HUES64 (cell line): Measurements from ENCODE around the gene THBS3. TPM values are rescaled to one million over a fixed set of nuclear protein-coding genes. Genes with fewer than 3 reads are reported as not detected.

ENCODE experiments used
- H3K27ac ChIP-seq: 2 replicates; pipeline ENCODE4 v1.7.0; 2013; ENCODE audit warnings: low read depth, low read length, inconsistent platforms
- H3K27me3 ChIP-seq: 2 replicates; pipeline ENCODE4 v1.6.1; 2013; ENCODE audit warnings: mild to moderate bottlenecking, low read length; ENCODE audit not compliant: insufficient read depth
- H3K36me3 ChIP-seq: 2 replicates; pipeline ENCODE4 v1.6.1; 2013; ENCODE audit warnings: mild to moderate bottlenecking, low read length; ENCODE audit not compliant: insufficient read depth
- H3K4me1 ChIP-seq: 2 replicates; pipeline ENCODE4 v1.6.1; 2013; ENCODE audit warnings: mild to moderate bottlenecking, low read length, moderate library complexity; ENCODE audit not compliant: insufficient read depth
- H3K4me3 ChIP-seq: 2 replicates; pipeline ENCODE4 v1.5.1; 2013; ENCODE audit warnings: mild to moderate bottlenecking, low read length, moderate library complexity
- H3K9ac ChIP-seq: 2 replicates; pipeline ENCODE4 v1.6.1; 2013; ENCODE audit warnings: mild to moderate bottlenecking, low read depth, low read length
- H3K9me3 ChIP-seq: 2 replicates; pipeline ENCODE4 v1.6.1; 2013; ENCODE audit warnings: low read depth, low read length; ENCODE audit not compliant: insufficient read depth
- WGBS: fragments of 150-250, 120-280 bp; methylation state at CpG from one replicate; pipeline ENCODE4 v1.1.7; 2013; ENCODE audit warnings: missing lambda C conversion rate; 5-methylcytosine and 5-hydroxymethylcytosine counted together
- polyA plus RNA-seq, 2 experiments: library from polyadenylated mRNA; stranded (reverse); fragments of 50-300 nt; gene quantifications; one replicate each; pipeline ENCODE4 v1.2.3, GENCODE V29; 2013

THBS3 gene
- polyA plus RNA-seq (2013, experiment 1 of 2): 5.9 TPM
- polyA plus RNA-seq (2013, experiment 2 of 2): 10.0 TPM

DNA sequence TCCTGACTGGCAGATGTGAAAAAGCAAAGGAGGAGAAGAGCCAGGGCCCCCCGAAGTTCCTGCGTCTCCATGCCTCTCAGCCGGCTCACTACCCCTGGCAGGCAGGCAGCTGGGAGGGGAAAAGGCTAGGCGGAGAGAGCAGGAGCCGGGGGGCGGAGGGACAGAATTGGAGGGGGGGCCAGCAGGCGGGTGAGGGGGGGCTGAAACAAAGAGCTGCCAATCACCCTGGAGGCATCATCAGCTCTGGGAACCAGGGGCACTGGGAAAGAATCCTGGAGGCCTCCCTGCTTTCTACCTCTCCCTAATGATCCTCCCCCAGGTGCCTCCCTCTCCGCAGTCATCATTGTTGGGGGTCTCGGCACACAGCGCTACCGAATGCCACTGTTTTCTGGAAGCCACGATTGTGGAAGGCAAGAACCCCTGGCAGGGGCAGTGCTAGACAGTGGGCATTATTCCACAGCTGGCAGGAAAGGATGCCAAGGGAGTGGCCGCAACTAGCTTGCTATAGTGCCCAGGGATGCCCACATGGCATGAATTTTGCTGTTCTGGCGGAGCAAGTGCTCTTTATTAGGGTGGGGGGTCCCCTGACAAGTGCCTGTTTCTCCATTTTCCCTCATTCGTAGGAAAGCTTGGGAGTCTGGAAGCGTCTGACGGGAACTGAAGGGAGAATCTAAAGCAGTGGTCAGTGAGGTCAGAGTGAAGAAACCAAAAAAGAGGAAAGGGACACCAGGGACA is at the start of gene THBS3:
THBS3 (minus strand) TSS at position 92 of the 735 bp plus-strand sequence; CDS start at position 71, 21 bp downstream.
- Histone ChIP-seq H3K9ac (peak within 1 kb of the TSS; percentile 97), H3K9me3 (no peaks in the 10 kb centered on the region), H3K4me3 (peak within 1 kb of the TSS; percentile 99), H3K36me3 (peaks cover 21% of the 10 kb centered on the region), H3K27me3 (no peaks in the 10 kb centered on the region), H3K27ac (peak within 1 kb of the TSS; percentile 99), H3K4me1 (peaks cover 18% of the 10 kb centered on the region; the same call in 1 of the 2 replicates)
- 6% methylated on average over 17 of the region's 17 CpGs for WGBS

DNA sequence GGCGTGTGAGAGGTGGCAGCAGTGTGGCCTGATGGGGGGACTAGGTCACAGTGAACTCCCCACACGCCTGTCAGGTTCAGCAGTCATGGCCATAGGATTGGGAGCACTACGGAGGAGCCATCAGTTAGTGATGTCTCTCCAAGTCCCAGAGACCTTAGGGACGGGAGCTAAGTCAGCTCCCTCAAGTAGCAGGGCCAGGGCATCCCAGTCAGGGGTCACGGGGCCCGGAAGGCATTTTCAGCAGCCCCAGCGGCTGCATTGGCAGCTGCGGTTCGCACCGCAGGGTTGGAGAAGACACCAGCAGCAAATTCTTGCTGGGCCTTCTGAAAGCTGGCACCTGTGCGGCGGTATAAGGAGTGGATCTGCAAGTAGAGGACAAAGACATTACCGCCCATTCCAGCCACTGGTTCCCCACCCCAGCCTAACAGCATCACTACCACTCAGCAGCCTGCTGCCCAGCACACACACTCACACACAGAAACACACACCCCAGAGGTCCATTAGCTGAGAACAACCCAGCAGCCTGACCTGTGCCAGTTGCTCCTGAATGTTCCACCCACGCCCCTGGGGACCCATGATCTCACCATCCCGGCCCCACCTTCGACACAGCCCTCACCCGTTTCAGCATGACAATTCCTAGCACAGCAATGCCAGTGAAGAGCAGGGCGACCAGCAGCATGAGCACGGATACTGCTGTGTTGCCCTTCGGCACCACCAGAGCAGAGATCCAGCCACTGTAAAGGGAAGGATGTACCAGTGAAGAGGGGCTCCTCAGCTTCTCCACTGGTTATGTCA is 48.6 kb upstream of the THBS3 start:
- Histone ChIP-seq H3K4me3 (peak overlapping the region; percentile 79), H3K9ac (peak overlapping the region; percentile 61; the same call in 1 of the 2 replicates), H3K4me1 (peaks cover 14% of the 10 kb centered on the region; the same call in 1 of the 2 replicates), H3K27ac (no peak overlapping the region), H3K27me3 (no peaks in the 10 kb centered on the region), H3K9me3 (no peaks in the 10 kb centered on the region), H3K36me3 (peaks cover 24% of the 10 kb centered on the region)
- WGBS: 87% methylated on average over 20 of the region's 20 CpGs

DNA sequence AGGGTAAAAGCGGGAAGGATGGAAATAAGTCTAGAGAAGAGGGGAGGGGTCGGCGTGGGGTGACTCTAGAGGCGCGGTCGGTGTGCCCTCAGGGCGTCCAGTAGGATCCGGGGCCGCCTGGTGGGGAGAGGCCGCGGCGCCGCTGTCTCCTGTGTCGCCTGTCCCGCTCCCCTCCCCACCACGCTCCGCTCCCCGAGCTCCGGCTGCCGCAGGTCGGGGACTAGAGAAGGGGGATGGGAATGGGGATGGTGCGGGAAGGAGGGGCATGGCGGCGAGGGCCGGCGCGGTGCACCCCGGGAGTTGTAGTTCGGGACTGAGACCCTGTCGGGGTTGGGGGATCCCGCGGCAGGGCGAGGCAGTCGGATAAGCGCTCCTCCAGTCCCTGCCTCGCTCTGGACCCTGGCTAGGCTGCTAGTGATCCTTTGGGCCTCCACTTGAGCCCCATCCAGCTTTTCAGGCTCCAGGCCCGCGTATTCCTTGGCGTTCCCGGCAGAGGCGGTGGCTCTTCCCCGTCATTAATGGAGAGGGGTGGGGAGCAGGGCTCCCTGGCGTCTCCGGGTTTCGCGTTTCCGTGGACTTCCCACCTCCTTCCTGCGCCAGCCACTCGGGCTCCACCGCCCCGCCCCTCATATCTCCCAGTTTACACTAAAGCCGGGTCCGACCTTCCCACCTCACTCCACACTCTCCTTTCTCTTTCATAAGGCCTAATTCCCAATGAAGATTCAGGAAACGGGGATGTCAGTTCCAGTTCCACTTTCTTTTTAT is 47.7 kb upstream of the THBS3 start, which contains the start of gene ENTREP3:
ENTREP3 (minus strand) TSS at position 241 of the 765 bp plus-strand sequence. CDS start 606 bp downstream, outside the sequence.
- WGBS: 3% methylated on average over 45 of the region's 54 CpGs
- peak within 1 kb of the TSS; percentile 61 for H3K9ac ChIP-seq
- peak within 1 kb of the TSS; percentile 79 for H3K4me3 ChIP-seq
- no peaks in the 10 kb centered on the region for H3K9me3 ChIP-seq
- peaks cover 12% of the 10 kb centered on the region; the same call in 1 of the 2 replicates for H3K4me1 ChIP-seq
- no peak within 1 kb of the TSS for H3K27ac ChIP-seq
- no peaks in the 10 kb centered on the region for H3K27me3 ChIP-seq
- peaks cover 24% of the 10 kb centered on the region for H3K36me3 ChIP-seq

DNA sequence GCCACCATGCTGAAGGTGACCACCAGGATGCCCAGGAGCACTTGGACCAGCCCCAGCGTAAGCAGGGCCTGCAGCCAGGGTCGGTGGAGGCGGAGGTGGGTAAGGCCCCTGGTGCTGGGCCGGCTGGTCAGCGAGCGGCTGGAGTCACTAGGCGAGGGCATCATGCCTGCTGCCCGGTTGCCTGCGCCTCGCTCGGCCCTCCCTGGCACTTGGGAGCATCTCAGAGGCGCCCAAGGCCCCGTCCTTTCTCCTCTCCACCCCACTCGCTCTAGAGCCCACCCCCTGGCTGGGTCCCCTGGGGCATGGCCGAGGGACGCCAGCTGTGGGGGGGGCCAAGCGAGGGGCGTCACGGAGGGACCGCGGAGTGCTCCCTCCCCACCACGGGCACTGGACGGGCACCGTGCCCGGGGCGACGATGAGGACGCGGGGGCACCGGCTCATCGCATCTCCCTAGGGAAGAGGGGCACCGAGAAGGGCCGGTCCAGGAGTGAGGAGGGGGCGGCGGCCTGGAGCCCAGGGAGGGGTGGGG is 47.1 kb upstream of the THBS3 start:
- H3K36me3 ChIP-seq: peaks cover 21% of the 10 kb centered on the region
- peak overlapping the region; percentile 79 for H3K4me3 ChIP-seq
- peak overlapping the region; percentile 23 for H3K9ac ChIP-seq
- peaks cover 12% of the 10 kb centered on the region; the same call in 1 of the 2 replicates for H3K4me1 ChIP-seq
- no peaks in the 10 kb centered on the region for H3K9me3 ChIP-seq
- H3K27me3 ChIP-seq: no peaks in the 10 kb centered on the region
- no peak overlapping the region for H3K27ac ChIP-seq
- 11% methylated on average over 35 of the region's 35 CpGs for WGBS

DNA sequence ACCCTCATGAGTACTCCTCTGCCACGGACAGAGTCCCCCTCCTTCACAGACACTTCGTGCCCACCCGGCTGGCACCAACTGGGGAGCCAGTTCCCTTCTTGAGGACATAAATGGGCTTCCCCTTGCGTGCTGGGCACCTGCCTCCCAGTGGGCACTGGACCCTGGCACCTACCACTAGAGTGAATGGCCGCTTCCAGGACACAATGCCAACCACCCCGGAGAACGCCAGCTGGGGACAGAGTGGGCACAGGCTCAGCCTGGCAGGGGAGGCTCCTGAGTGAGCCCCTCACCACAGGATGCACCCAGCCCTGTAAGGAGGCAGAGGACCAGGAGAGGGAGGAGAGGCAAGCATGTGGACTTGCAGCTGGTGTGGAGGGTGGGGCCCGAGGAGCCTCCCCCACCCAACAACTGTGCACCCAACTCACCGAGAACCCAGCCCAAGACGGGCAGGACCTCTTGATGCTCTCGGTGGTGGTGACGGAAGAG is 46.6 kb upstream of the THBS3 start:
- Histone ChIP-seq H3K36me3 (peaks cover 17% of the 10 kb centered on the region), H3K9me3 (no peaks in the 10 kb centered on the region), H3K4me3 (peak overlapping the region; percentile 79), H3K27me3 (no peaks in the 10 kb centered on the region), H3K9ac (0 out of 2 replicates have a peak overlapping the region, but pooled peaks have one; percentile 23), H3K4me1 (peaks cover 12% of the 10 kb centered on the region; the same call in 1 of the 2 replicates), H3K27ac (no peak overlapping the region)
- WGBS: 76% methylated on average over 11 of the region's 12 CpGs

DNA sequence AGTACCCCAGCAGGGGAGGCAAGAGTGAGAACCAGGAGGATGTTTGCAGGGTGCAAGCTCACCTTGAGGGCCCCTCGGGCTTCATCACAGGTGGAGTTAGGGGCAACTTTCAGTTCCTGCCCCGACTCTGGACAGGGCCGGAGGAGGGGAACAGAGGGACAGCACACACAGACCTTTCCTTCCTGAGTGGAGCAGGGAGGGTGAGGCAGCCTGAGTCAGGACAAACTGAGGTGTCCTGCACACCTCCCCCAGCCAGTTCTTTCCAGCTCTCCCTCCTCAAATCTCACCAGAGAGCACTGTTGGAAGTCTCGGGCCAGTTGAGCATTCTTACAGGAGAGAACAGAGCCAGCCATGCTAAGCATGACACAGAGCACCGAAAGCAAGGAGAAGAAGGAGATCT is 46.1 kb upstream of the THBS3 start:
- peak overlapping the region; percentile 79 for H3K4me3 ChIP-seq
- H3K27ac ChIP-seq: no peak overlapping the region
- no peak overlapping the region for H3K9ac ChIP-seq
- WGBS: 85% methylated on average over 5 of the region's 5 CpGs
- no peaks in the 10 kb centered on the region for H3K9me3 ChIP-seq
- peaks cover 12% of the 10 kb centered on the region; the same call in 1 of the 2 replicates for H3K4me1 ChIP-seq
- peaks cover 18% of the 10 kb centered on the region for H3K36me3 ChIP-seq
- H3K27me3 ChIP-seq: no peaks in the 10 kb centered on the region

DNA sequence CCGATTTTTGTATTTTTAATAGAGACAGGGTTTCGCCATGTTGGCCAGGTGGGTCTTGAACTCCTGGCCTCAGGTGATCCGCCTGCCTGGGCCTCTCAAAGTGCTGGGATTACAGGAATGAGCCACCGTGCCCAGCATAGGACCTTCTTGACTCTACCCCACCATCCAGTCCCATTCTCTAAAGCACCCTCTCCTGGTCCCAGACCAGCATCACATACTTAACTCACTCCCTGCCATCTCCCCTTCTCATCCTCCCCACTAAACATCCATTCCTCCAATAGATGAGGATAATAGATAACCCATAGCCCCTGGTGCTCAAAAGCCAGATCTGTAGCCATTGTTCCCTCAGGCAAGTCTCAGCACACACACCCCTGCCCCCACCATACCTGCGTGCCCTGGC is 45.5 kb upstream of the THBS3 start:
- Histone ChIP-seq H3K9ac (no peak overlapping the region), H3K36me3 (peaks cover 17% of the 10 kb centered on the region), H3K27me3 (no peaks in the 10 kb centered on the region), H3K9me3 (no peaks in the 10 kb centered on the region), H3K4me3 (no peak overlapping the region), H3K27ac (no peak overlapping the region), H3K4me1 (peaks cover 12% of the 10 kb centered on the region; the same call in 1 of the 2 replicates)
- WGBS: 88% methylated on average over 5 of the region's 5 CpGs

DNA sequence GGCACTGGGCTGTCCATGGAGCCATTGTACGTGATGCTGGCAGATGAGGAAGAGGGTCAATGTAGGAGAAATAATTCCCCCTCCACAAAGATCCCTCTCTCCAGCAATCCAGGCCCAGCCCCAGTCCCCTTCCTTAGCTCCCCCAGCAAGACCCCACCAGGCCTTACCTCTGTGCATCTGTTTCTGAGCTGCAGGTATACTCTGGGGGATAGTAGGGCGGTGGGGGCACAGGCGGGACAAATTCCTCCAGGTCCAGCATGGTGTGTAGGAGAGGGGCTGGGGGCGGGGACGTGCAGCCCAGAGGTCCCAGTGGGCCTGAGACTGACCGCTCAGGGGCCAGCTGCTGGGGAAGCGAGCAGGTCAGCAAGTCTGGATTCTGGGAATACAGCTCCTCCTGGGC is 43.9 kb upstream of the THBS3 start:
- H3K4me1 ChIP-seq: peaks cover 12% of the 10 kb centered on the region; the same call in 1 of the 2 replicates
- no peaks in the 10 kb centered on the region for H3K27me3 ChIP-seq
- peaks cover 18% of the 10 kb centered on the region; the same call in 1 of the 2 replicates for H3K36me3 ChIP-seq
- no peak overlapping the region for H3K9ac ChIP-seq
- 94% methylated on average over 6 of the region's 7 CpGs for WGBS
- H3K4me3 ChIP-seq: no peak overlapping the region
- no peaks in the 10 kb centered on the region for H3K9me3 ChIP-seq
- H3K27ac ChIP-seq: no peak overlapping the region

DNA sequence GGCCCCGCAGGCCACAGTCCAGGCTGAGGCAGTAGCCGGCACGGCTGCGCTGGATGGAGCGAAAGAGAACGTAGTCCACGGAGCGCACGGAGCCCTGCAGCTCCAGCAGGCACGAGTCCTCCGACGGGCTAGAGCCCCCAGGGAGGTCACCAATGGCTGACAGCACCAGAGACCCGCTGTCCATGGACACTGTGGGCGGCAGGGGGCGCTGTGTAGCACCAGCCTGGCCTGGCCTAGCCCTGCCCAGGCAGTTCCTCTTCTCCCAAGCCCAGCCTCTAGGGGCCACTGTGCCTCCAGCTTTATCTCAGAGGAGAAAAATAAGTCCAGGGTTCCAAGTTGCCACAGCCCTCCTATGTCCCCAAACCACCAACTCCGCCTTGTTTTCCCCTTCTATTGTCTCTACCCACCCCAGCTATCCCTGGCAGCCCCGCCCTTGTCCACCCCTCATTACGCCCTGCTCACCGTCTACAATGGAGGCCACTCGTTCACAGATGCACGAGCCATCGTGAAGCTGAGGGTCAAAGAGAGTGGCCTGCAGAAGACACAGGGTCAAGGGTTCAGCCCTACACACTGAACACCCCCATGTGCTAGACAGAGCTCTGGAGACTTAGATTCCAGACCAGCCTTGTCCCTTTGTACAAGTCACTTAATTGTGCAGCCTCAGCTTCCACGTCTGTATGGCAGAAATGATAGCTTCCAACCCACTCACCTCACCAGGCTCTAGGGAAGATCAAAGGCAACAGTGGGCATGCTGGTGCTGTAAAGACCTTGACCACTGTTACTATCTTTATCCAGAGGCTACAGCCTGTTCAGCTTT is 43.1 kb upstream of the THBS3 start:
- Histone ChIP-seq H3K27ac (no peak overlapping the region), H3K9ac (peak overlapping the region; percentile 40; the same call in 1 of the 2 replicates), H3K4me1 (peaks cover 10% of the 10 kb centered on the region; the same call in 1 of the 2 replicates), H3K9me3 (no peaks in the 10 kb centered on the region), H3K36me3 (peaks cover 18% of the 10 kb centered on the region; the same call in 1 of the 2 replicates), H3K27me3 (peaks cover 5% of the 10 kb centered on the region; the same call in 1 of the 2 replicates), H3K4me3 (peak overlapping the region; percentile 63)
- WGBS: 23% methylated on average over 23 of the region's 23 CpGs
